Osteocyte (in vitro differentiated cells): ENCODE data around the gene SCARB1. TPM values are rescaled to one million over a fixed set of nuclear protein-coding genes. Genes with fewer than 3 reads are reported as not detected.

ENCODE experiments used
- DNase-seq: peaks from one replicate; pipeline ENCODE4 v3.0.0; 2021; ENCODE audit warnings: mixed read lengths; ENCODE audit not compliant: unreplicated experiment; ENCODE audit errors: extremely low spot score
- H3K27ac Mint-ChIP-seq: one replicate; pipeline ENCODE4 v1.8.0; 2021; ENCODE audit warnings: mild to moderate bottlenecking, mixed read lengths; ENCODE audit not compliant: unreplicated experiment
- H3K27me3 Mint-ChIP-seq: one replicate; pipeline ENCODE4 v1.8.0; 2021; ENCODE audit warnings: mixed read lengths; ENCODE audit not compliant: unreplicated experiment
- H3K36me3 Mint-ChIP-seq: one replicate; pipeline ENCODE4 v1.8.0; 2021; ENCODE audit warnings: mixed read lengths; ENCODE audit not compliant: unreplicated experiment
- H3K4me1 Mint-ChIP-seq: one replicate; pipeline ENCODE4 v1.8.0; 2021; ENCODE audit warnings: mixed read lengths; ENCODE audit not compliant: unreplicated experiment
- H3K4me3 Mint-ChIP-seq: one replicate; pipeline ENCODE4 v1.8.0; 2021; ENCODE audit warnings: mild to moderate bottlenecking, moderate library complexity, mixed read lengths; ENCODE audit not compliant: unreplicated experiment
- H3K9me3 Mint-ChIP-seq: one replicate; pipeline ENCODE4 v1.8.0; 2021; ENCODE audit warnings: mixed read lengths; ENCODE audit not compliant: unreplicated experiment
- CTCF ChIP-seq: fragments of 200-600 bp; sonication (generic); IDR thresholded peaks from 2 replicates; pipeline ENCODE4 v1.5.0; 2021; ENCODE audit warnings: antibody characterized with exemption, mild to moderate bottlenecking, moderate library complexity
- total RNA-seq: library from RNA; stranded (reverse); gene quantifications from 2 replicates; pipeline ENCODE4 v1.2.1, GENCODE V29; 2021

SCARB1 gene
- total RNA-seq, 1 donor from 2014 or later = 27.1 TPM

DNA sequence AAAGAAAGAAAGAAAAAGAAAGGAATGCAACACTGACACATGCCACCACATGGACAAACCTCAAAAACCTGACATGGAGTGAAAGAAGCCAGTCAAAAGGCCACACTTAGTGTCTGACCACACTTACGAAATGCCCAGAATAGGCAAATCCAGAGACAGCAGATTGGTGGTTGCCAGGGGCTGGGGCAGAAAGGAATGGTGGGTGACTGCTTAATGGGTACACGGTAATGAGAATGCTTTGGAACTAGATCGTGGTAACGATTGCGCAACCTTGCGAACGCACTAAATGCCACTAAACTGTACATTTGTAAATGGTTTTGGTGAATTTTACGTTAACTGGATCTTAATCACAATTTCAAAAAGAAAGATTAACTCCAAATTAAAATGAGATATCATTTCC lies 39.5 kb downstream of the SCARB1 start:
- H3K9me3 Mint-ChIP-seq = no peaks in the 10 kb centered on the region
- peaks cover 11% of the 10 kb centered on the region for H3K4me1 Mint-ChIP-seq
- H3K36me3 Mint-ChIP-seq = no peaks in the 10 kb centered on the region
- no peaks in the 10 kb centered on the region for H3K27me3 Mint-ChIP-seq
- no peak for TF ChIP-seq CTCF
- no peak overlapping the region for H3K4me3 Mint-ChIP-seq
- no peak for DNase-seq
- H3K27ac Mint-ChIP-seq = no peak overlapping the region

DNA sequence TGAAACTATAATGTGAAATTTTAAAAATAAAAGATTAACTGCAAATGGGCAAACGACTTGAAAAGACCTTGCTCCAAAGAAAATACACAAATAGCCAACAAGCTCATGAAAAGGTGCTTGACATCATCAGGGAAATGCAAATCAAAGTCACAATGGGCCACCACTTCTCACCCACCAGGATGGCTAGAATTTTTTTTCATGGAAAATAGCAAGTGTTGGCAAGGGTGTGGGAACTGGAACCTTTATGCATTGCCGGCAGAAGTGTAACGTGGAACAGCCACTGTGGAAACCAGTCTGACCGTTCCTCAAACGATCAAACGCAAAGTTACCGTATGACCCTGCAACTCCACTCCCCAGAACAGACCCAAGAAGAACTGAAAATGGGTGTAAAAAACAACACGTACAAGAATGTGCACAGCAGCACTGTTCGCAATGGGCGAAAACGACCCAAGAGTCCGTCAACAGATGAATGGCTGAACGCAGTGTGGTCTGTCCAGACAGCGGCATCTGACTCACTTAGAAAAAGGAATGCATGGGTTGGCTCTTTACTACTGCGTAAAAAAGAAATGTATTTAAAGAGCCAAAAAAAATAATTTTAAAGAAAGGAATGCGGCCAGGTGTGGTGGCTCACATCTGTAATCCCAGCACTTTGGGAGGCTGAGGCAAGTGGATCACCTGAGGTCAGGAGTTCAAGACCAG lies 40.2 kb downstream of the SCARB1 start:
- H3K4me3 Mint-ChIP-seq = no peak overlapping the region
- no peak for TF ChIP-seq CTCF
- no peaks in the 10 kb centered on the region for H3K9me3 Mint-ChIP-seq
- peaks cover 4% of the 10 kb centered on the region for H3K4me1 Mint-ChIP-seq
- H3K36me3 Mint-ChIP-seq = no peaks in the 10 kb centered on the region
- no peak for DNase-seq
- no peaks in the 10 kb centered on the region for H3K27me3 Mint-ChIP-seq
- H3K27ac Mint-ChIP-seq = no peak overlapping the region

DNA sequence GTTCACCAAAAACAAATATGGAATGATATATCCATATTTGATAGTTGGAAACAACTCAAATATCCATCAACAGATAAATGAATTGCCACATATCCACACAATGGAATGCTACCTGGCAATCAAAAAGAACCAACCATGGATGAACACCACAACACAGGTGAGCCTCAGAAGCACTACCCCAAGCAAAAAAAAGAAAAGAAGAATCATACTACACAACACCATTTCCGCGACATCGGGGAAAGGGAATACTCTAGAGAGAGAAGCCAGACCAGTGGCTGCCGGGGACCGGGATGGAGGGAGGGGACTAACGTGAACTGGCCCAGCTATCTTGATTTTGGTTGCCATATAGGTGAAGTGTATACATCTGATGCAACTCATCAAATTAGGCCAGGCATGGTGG lies 41.4 kb downstream of the SCARB1 start:
- no peaks in the 10 kb centered on the region for H3K36me3 Mint-ChIP-seq
- no peak overlapping the region for H3K27ac Mint-ChIP-seq
- no peaks in the 10 kb centered on the region for H3K27me3 Mint-ChIP-seq

DNA sequence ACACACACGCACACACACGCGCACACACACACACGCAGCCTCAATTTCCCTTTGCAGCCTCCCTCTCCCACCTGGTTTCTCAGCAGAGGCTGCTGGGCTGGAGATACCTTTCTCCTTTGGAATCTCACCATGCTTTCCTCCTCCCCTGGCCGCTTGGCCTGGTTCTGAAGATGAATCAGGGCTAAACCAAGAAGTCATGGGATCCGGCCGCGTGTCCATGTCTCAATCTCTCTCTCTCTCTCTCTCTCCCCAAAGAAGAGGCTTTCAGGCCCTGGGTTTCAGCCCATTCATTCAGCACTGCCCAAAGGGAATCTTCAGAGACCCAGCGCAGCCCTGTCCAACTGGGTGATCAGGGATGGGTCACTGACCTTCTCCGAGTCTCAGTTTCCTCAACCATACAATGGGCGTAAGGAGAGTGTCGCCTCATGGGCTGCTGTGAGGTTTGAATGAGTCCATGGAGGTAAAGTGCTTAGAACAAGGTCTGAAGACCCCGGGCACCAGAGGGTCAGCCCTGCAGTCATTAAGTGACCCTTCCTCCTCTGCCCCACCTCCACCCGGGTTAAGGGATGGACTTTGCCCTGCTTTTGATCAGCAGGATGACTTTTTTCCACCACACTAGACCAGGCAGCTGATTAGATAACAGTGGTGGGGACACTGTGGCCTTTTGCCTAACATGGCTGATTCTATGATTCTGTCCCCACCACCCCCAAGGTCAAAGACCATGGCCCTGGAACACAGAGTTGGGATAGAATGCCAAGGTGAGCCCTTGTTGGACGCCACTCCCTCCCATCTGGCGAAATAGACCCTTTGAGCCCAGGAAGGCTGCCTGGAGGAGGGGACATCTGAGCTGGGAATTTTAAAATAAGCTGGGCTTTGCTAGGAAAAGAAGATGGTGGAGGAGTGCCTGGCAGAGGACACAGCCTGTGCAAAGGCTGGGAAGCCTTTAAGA lies 42.1 kb downstream of the SCARB1 start:
- no peak overlapping the region for H3K27ac Mint-ChIP-seq
- H3K9me3 Mint-ChIP-seq = no peaks in the 10 kb centered on the region
- DNase-seq = no peak
- TF ChIP-seq CTCF = no peak
- no peak overlapping the region for H3K4me3 Mint-ChIP-seq
- H3K4me1 Mint-ChIP-seq = no peaks in the 10 kb centered on the region
- H3K36me3 Mint-ChIP-seq = no peaks in the 10 kb centered on the region
- H3K27me3 Mint-ChIP-seq = no peaks in the 10 kb centered on the region

More for the DNA sequence above, 41.4 kb downstream of the SCARB1 start:
- DNase-seq = no peak
- H3K9me3 Mint-ChIP-seq = no peaks in the 10 kb centered on the region
- no peak overlapping the region for H3K4me3 Mint-ChIP-seq
- no peak for TF ChIP-seq CTCF
- no peaks in the 10 kb centered on the region for H3K4me1 Mint-ChIP-seq

DNA sequence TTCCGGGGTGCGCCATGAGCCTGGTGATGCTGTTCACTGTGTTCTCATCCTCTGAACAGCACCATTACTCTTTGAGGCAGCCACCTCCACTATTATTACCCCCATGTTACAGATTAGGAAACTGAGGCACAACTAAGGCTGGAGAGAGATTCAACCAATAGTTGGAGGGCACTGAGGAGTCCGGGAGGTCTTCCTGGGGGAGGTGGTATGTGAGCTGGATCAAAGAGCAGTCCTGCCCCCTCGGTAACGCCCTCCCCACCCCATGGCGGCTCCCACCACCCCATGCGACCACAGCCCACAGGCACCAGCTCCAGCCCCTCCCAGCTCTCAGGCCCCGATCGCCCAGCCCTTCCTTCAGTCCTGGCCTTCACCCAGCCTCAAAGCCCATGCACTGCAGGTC lies 43.5 kb downstream of the SCARB1 start:
- TF ChIP-seq CTCF = no peak
- Mint-ChIP-seq H3K36me3 (peaks cover 2% of the 10 kb centered on the region), H3K27me3 (no peaks in the 10 kb centered on the region), H3K4me1 (no peaks in the 10 kb centered on the region), H3K9me3 (no peaks in the 10 kb centered on the region), H3K27ac (no peak overlapping the region), H3K4me3 (no peak overlapping the region)
- DNase-seq = no peak
